OCI-LY1 (cell line): ENCODE data around the gene THEM5.

Experiments
- CTCF ChIP-seq: fragments of 200-600 bp; sonication (generic), shearing (Covaris generic); IDR thresholded peaks from 2 replicates; pipeline ENCODE4 v1.5.1; 2017; ENCODE audit warnings: mild to moderate bottlenecking, antibody characterized with exemption, low read length, moderate library complexity, mixed read lengths
- EZH2 ChIP-seq: fragments of 200-600 bp; sonication (generic), shearing (Covaris generic); IDR thresholded peaks from 2 replicates; pipeline ENCODE4 v1.8.0; 2017; ENCODE audit warnings: borderline replicate concordance, mixed run types, mild to moderate bottlenecking, antibody characterized with exemption, low read length, moderate library complexity, mixed read lengths

DNA sequence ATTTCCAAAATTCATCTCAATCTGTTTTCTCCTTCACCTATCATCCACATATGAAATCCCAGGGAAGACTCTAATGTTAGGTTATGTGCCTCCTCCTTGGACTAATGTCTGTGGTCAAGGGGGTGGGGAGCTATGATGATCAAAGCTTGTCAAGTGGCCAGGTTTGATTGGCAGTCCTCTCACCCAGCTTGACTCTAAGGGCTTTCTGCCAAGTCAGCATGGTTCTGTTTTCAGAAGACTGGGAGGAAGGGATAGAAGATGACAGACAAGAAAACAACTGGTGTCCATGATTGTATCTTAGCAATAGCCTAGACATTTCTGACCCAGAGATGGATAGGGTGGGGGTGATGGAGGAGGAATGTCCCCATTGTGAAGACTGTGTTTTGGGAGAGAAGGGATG is 9.1 kb upstream of the THEM5 start:
- no peak for TF ChIP-seq CTCF
- no peak for TF ChIP-seq EZH2
